ENCODE measurements around the gene WWC1.
"Not testable (repeated sequence)": the region's sequence is repeated elsewhere in the genome, so short reads cannot be mapped to it uniquely, and the experiment has no call there.

Gene WWC1

GRCh38 chr5:168339109-168339771 lies 47.8 kb downstream of the WWC1 start:
- DNase-seq, result no peak

GRCh38 chr5:168339772-168340140 lies 48.3 kb downstream of the WWC1 start:
- DNase-seq, result not testable (repeated sequence)

- DNase-seq, result no peak
These were observed 49.0 kb downstream of the WWC1 start for GRCh38 chr5:168340487-168340886.

DNA sequence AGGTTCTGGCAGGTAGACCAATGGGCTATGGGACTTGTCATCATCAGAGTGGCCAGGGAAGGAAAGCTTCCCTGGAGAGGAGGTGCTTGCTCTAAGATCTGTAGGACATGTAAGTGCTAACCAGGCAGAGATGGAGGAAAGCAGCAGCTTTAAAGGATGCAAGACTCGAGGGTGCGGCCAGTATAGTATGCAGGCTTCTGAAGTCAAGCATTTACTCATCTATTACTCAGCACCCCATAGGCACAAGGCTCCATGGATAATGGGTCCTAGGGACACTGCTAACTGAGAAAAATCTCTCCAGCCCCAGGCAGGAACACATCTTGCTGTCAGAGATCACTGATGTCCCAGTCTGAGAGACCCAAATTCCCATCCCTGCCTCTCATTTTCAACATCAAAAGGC lies 49.7 kb downstream of the WWC1 start:
- no peak for DNase-seq

- DNase-seq, result no peak
These were observed 50.8 kb downstream of the WWC1 start for GRCh38 chr5:168342151-168342825.

DNA sequence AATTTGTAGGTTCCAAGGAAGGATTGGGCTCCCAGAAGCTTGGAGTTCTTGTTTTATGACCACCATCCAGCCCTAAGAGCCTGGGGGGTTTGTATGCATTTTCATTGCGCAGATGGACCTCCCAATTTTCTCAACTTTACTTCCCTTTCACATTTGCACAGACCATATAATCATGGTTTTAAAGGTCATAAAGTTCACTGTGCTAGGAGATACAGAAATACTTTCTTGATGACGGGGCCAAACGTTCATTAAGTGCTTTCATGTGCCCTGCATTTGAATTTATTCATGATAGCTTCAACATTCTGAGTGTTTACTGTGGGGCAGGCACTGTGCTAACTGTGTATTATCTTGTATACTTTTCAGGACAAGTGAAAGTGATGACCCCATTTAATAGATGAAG lies 51.5 kb downstream of the WWC1 start:
- DNase-seq, result no peak

DNA sequence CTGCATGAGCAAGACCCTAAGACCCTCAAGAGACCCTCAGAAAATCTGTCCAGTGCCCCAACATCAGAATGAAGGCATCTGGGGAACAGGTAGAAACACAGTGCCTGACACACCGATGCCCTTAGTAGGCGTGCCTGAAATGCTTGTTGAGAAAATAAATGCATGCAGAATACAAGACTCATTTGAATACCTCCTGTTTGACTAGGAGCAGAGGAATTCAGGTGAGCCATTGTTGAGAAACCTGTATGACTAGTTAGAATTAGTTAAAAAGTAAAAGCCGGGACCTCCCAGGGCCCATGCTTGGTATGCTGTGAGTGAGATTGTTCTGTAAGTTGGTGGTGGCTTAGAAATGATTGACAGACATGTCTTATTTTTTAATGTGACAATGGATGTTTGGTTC lies 55.0 kb downstream of the WWC1 start:
- peak; percentile 58 for DNase-seq

DNA sequence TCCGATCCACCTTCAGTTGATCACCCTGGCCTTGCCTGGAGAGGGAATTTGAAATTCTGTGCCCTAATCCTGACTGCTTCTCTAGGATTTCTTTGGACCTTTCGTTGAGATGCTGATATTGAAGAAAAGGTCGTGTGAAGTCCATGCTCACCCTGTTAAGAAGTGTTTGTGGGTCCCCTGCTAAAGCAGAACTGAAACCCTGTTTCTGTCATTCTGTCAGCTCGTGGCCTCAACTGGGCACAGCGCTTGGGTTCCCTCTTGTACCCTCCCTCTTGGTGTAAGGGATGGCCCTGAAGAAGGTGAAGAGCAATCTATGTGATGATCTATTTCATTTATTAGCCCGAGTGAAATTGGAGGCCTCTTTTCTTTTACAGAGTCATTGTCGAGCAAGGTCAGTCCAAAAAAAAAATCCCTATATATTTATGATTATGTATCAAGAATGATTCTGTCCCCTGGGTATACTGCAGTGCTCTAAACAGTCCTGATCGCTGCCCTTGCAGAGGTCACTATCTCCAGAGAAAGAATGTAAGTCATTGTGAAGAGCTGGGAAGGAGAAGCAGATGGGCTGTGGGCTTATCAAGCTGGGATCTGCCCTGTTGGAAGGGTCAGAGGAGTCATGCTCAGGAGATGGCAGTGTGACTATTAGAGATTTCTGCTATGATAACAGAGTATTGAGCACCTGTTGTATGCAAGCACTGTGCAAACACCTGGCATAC lies 56.1 kb downstream of the WWC1 start:
- no peak for DNase-seq

DNA sequence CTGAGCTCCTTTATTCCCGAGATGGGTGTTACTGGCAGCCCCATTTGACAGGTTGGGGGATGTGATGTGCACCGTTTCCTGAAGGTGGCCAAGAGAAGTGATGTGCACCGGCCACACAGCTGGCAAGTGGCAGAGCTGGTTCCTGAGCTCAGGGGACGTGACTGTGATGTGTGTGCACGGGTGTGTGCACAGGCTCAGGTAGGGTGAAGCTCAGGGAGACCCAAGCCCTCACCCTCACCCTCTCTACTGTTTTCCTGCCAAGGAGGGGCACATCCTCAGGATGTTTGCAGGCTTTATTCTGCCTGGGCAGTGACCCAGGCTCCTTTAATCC lies 56.6 kb downstream of the WWC1 start:
- DNase-seq, result no peak

DNA sequence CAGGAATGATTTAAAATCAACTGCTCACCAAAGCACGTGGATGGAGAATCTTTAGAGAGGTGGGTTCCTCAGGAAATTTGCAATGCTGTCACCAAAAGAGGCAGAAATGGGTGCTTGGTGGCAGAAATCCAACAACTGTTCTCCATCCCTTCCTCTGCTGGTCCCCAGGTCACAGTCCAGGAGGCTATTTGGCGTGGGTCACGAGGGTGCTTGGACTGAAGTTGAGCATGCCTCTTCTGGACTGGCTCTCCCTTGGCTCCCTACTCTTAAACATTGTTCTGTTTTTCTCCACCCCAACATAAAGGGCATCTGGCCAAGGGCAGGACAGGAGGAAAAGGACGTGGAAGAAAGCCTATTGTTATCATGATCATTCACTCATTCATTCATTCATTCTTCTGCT lies 58.9 kb downstream of the WWC1 start:
- DNase-seq, result no peak

- DNase-seq, result no peak
These were observed 61.9 kb downstream of the WWC1 start for GRCh38 chr5:168353216-168353957.

- no peak for DNase-seq
These were observed 63.0 kb downstream of the WWC1 start for GRCh38 chr5:168354397-168354796.

DNA sequence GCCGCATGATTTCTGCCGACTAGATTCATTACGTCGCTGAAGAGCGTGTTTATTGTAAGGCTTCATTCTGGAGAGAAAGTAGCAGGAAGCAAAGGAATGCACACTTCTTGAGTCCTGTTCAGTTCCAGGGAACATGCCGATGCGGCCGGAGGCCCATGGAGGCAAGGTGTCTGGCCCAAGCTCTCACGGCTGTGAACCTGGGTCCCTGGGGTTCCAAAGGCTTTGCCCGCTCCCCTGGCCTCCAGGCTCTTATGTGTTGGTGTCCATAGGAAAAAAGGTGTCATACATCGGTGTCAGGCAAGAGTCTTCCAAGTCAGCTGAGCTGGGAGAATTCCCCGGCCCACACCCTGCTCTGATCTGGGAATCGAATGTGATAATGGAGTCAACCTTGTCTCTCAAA lies 64.7 kb downstream of the WWC1 start:
- DNase-seq, result no peak

DNA sequence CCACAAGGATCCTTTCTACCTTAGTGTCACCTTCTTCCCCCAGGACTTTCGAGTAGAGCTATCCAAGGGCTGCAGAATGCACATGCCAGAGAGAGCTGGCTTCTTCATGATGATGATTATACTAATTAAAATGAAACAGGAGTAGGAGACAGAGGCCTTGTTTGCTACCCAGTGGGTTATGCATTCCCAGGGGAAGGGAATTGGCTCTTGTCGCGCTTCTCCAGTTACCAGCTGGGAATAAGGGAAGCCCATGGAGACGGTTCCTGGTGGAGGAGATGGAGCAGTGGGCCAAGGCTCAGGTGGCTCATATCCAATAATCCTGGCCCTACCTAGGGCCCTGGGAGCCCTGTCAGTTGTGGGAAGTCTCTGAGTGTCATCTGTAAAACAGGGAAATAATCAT lies 65.1 kb downstream of the WWC1 start:
- DNase-seq, result no peak

DNA sequence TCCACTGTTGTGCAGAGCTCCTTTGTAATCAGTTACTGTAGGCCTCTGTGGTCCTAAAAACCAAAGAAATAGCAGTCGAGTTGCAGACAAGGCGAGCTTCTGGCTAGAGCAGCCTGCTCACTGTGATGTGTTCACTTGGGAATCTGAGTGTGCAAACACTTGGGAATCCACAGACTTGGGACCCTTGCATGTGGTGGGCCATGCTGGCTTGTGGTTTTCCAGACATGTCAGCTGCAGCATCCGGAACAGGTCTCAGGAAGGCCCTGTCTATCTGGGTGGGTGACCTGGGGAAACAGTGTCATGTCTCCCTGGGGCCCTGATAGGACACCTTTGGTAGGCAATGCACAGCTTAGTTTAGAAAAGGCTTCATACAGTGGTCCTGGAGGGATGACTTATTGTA lies 66.4 kb downstream of the WWC1 start:
- DNase-seq, result no peak

DNA sequence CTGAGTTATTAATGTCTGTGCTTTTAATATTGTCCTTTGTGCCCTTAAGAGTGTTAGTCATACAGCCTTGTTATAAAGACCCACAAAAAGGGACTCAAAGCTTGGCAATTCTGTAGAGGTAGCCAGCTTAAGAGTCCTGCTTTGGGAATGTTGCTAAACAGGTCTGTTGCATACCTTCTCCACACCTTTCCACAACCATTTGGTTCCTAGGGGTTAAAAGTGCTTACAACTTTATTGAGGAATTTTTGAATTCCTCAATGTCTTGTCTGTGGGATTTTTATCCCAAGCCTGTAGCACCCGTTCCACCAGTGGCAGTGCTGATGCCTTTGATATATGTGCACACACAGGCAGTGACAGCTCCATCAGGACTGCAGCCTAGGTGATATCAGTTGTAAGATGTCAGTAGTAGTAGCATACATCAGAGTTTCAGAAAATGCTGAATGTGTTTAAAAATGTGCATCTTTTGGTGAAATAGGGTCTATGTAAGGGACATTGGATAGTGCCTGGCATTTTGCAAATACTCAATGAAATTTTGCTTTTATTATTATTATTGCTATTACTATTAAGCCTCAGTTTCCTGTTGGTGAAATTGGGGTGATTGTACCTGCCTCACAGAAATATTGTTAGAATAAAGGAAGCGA lies 68.5 kb downstream of the WWC1 start:
- no peak for DNase-seq

DNA sequence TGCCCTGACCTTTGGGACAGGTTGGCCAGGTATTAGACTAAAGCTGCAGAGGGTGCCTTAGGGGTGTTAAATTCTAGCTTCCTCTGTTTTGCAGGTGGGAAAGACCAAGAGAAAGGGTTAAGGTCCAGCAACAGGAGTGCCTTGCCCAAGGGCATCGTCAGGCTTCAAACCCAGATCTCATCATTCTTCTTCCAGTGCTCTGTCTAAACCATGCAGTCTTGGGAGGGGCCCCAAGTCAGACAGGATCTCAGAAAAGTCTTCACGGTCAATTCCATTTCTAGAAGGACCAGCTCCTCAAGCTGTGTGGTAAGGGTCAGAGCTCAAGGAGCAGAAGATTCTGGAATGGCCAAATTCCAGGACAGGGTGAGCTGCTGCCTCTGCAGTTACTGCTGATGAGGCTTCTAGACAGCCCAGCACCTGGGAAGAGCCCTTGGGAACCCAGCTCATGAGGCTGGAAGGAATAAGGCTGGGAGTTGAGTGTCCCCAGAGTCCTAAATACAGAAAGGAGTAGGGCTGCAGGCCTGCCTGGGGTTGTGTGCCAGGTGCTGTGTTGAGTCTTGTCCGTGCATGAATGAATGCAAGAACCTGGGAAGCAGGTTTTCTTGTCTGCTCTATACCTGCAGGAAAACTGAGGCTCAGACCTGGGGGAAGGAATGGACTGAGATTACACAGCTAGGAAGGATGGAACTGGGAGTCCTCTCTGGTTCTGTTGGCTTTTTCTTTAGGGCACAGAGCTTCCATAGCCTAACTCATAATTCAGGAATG lies 69.3 kb downstream of the WWC1 start:
- no peak for DNase-seq

GRCh38 chr5:168362097-168362885 lies 70.8 kb downstream of the WWC1 start:
- DNase-seq, result no peak

GRCh38 chr5:168364151-168364661 lies 72.8 kb downstream of the WWC1 start:
- DNase-seq, result no peak

DNA sequence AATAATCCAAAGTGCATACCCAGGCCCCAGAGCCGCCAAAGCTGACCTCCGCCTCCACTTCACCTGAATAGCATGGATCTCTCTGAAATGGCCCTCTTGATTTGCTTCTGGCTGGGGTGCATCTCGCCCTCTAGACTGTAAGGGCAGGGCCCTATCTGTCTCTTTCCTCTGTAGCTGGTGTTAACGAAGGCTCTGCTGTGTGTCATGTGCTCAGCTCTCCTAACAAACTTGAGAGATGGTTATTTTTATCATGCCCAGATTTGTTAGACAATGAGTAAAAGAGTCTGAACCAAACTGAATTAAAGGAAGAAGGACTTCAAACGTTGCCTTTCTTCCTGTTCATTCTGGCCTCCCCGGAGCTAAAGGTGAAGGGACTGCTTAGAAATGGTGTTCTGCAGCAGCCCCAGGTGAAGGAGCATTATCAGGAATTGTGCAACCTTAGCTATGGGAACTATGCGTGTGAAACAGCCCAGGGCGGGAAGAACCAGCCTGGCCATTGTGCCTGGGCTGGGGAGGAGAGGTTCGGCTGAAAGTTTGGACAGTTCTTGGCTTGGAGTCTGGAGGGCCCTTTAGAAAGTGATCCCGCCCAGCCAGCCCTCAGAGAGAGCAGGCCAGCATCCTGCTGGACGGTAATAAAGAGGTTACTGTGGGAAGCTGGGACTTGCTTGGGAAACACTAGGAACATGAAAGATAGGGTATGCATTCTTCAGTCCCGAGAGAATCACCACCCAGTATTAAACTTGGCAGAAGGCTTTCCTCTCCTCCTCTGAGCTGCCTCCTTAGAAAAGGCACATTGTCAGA lies 73.5 kb downstream of the WWC1 start:
- no peak for DNase-seq

All from NCI-H1048 (cell line).